Prostate gland (tissue), 2 donors: ENCODE data around the gene CDK3. TPM values are rescaled to one million over a fixed set of nuclear protein-coding genes. Genes with fewer than 3 reads are reported as not detected.

Source experiments
- DNase-seq: peaks from one replicate; pipeline ENCODE4 v3.0.0-alpha.2; 2019; ENCODE audit warnings: low spot score
- H3K27ac ChIP-seq, 2 donors: fragments of 200-600 bp; sonication (generic); 2 replicates each; pipeline ENCODE4 v1.5.1; 2017 to 2019
- H3K27me3 ChIP-seq: fragments of 200-600 bp; sonication (generic); replicated peaks from 2 replicates; pipeline ENCODE4 v1.5.1; 2019; ENCODE audit not compliant: insufficient read depth
- H3K36me3 ChIP-seq, 2 donors: fragments of 200-600 bp; sonication (generic); 1 replicate in 1 of 2; 2 replicates in 1 of 2; pipeline versions ENCODE4 v1.5.1 to v1.8.1; 2017 to 2019
- H3K4me1 ChIP-seq: fragments of 200-600 bp; sonication (generic); replicated peaks from 2 replicates; pipeline ENCODE4 v1.5.1; 2019
- H3K4me3 ChIP-seq, 2 donors: fragments of 200-600 bp; sonication (generic); 2 replicates each; pipeline ENCODE4 v1.5.1; 2017 to 2019
- H3K9me3 ChIP-seq: fragments of 200-600 bp; sonication (generic); 2 replicates; pipeline ENCODE4 v1.5.1; 2017
- CTCF ChIP-seq, 4 experiments: fragments of 200-600 bp in 2 of 4; fragments of 450-650 bp in 2 of 4; sonication (generic) in 2 of 4; IDR thresholded peaks; 1 replicate in 3 of 4; 2 replicates in 1 of 4; pipeline ENCODE4 v1.5.1; 2016 to 2019; ENCODE audit warnings: antibody characterized with exemption in 4 of 4, mild to moderate bottlenecking in 2 of 4, moderate library complexity in 2 of 4
- POLR2A ChIP-seq: fragments of 450-650 bp; IDR thresholded peaks from one replicate; pipeline ENCODE4 v1.6.1; 2016; ENCODE audit warnings: antibody characterized with exemption, mild to moderate bottlenecking
- POLR2AphosphoS5 ChIP-seq: sonication (generic); formaldehyde crosslinking; IDR thresholded peaks from one replicate; pipeline ENCODE4 v1.6.1; 2017; ENCODE audit warnings: antibody characterized with exemption
- WGBS: methylation state at CpG from one replicate; pipeline ENCODE4 v1.1.5; 2018; 5-methylcytosine and 5-hydroxymethylcytosine counted together
- intact Hi-C: fragments of 100-400 bp; cut with DNase I; formaldehyde crosslinking; loops from one replicate; pipeline ENCODE4 v1.14.2; 2022
- total RNA-seq, 2 donors: library from RNA; depleted of rRNA; stranded (reverse); fragments of >200 nt; gene quantifications; one replicate each; pipeline ENCODE4 v1.1.0, GENCODE V29; 2016

CDK3 gene
- total RNA-seq, 2 donors from 2014 or later = 16.9 to 17.2 TPM

- H3K36me3 ChIP-seq = peaks cover 16 to 37% of the 10 kb centered on the region in 2 donors
- H3K27me3 ChIP-seq = no peaks in the 10 kb centered on the region
- DNase-seq = no peak
- H3K4me3 ChIP-seq = no peak overlapping the region
- H3K4me1 ChIP-seq = no peaks in the 10 kb centered on the region
- TF ChIP-seq POLR2A = no peak
- no peak for TF ChIP-seq POLR2AphosphoS5
- TF ChIP-seq CTCF (IDR thresholded peaks at IDR 0.05) = no peak
- intact Hi-C loops = no loop called here
- H3K9me3 ChIP-seq = no peaks in the 10 kb centered on the region
- 57% methylated on average over 8 of the region's 8 CpGs for WGBS
- H3K27ac ChIP-seq = no peak overlapping the region
These were observed 45.4 kb downstream of the CDK3 start for GRCh38 chr17:76046064-76046463.

- no peak overlapping the region for H3K4me3 ChIP-seq
- TF ChIP-seq POLR2AphosphoS5 (no peak), CTCF (IDR thresholded peaks at IDR 0.05) (no peak), POLR2A (no peak)
- H3K9me3 ChIP-seq = no peaks in the 10 kb centered on the region
- H3K27ac ChIP-seq = no peak overlapping the region
- H3K4me1 ChIP-seq = no peaks in the 10 kb centered on the region
- intact Hi-C loops = no loop called here
- no peaks in the 10 kb centered on the region for H3K27me3 ChIP-seq
- DNase-seq = no peak
- 77% methylated on average over 9 of the region's 9 CpGs for WGBS
- peaks cover 12 to 37% of the 10 kb centered on the region in 2 donors for H3K36me3 ChIP-seq
These were observed 47.5 kb downstream of the CDK3 start for GRCh38 chr17:76048025-76048605.

GRCh38 chr17:76048711-76049110 is 48.1 kb downstream of the CDK3 start:
- no peaks in the 10 kb centered on the region for H3K4me1 ChIP-seq
- no peaks in the 10 kb centered on the region for H3K27me3 ChIP-seq
- no peak for DNase-seq
- H3K27ac ChIP-seq = no peak overlapping the region
- H3K4me3 ChIP-seq = no peak overlapping the region
- intact Hi-C loops = no loop called here
- TF ChIP-seq CTCF (IDR thresholded peaks at IDR 0.05) (no peak), POLR2A (no peak)
- 65% methylated on average over 9 of the region's 9 CpGs for WGBS
- H3K9me3 ChIP-seq = no peaks in the 10 kb centered on the region
- H3K36me3 ChIP-seq = peaks cover 12 to 37% of the 10 kb centered on the region in 2 donors

- H3K4me1 ChIP-seq = no peaks in the 10 kb centered on the region
- no peaks in the 10 kb centered on the region for H3K9me3 ChIP-seq
- H3K27me3 ChIP-seq = no peaks in the 10 kb centered on the region
- H3K36me3 ChIP-seq = peaks cover 12 to 33% of the 10 kb centered on the region in 2 donors
- intact Hi-C loops = no loop called here
- no peak overlapping the region for H3K27ac ChIP-seq
- no peak for TF ChIP-seq POLR2AphosphoS5
- no peak for TF ChIP-seq CTCF (IDR thresholded peaks at IDR 0.05)
- TF ChIP-seq POLR2A = no peak
- no peak for DNase-seq
- 92% methylated on average over 3 of the region's 3 CpGs for WGBS
- H3K4me3 ChIP-seq = no peak overlapping the region
These were observed 48.6 kb downstream of the CDK3 start for GRCh38 chr17:76049239-76049638.

GRCh38 chr17:76049836-76050537 is 49.3 kb downstream of the CDK3 start:
- WGBS = 87% methylated on average over 15 of the region's 15 CpGs
- peaks cover 11 to 25% of the 10 kb centered on the region in 2 donors for H3K36me3 ChIP-seq

More at GRCh38 chr17:76049836-76050537, 49.3 kb downstream of the CDK3 start:
- no peak for DNase-seq
- no peaks in the 10 kb centered on the region for H3K9me3 ChIP-seq
- intact Hi-C loops = no loop called here
- TF ChIP-seq CTCF (IDR thresholded peaks at IDR 0.05) (no peak), POLR2AphosphoS5 (no peak), POLR2A (no peak)
- no peak overlapping the region for H3K27ac ChIP-seq
- no peaks in the 10 kb centered on the region for H3K27me3 ChIP-seq
- no peaks in the 10 kb centered on the region for H3K4me1 ChIP-seq
- no peak overlapping the region for H3K4me3 ChIP-seq
